Adrenal gland (tissue), 5 donors: ENCODE measurements around the gene SNX9.

ENCODE experiments used
- POLR2A ChIP-seq, 2 donors: fragments of 450-650 bp; IDR thresholded peaks; one replicate each; pipeline ENCODE4 v1.6.1; 2017; ENCODE audit warnings: antibody characterized with exemption in 2 of 2, mild to moderate bottlenecking in 2 of 2, moderate library complexity in 1 of 2
- TF ChIP-seq, protein P1 (sequence below), 6 experiments: fragments of 450-650 bp in 4 of 6; fragments of 200-600 bp in 2 of 6; sonication (generic) in 1 of 6; IDR thresholded peaks; 1 replicate in 5 of 6; 2 replicates in 1 of 6; pipeline versions ENCODE4 v1.5.1 to v1.8.0; 2016 to 2021; ENCODE audit warnings: antibody characterized with exemption in 6 of 6, mild to moderate bottlenecking in 2 of 6, moderate library complexity in 1 of 6
- donor health status: DM: no; HTN: no; CAD: no.

DNA sequence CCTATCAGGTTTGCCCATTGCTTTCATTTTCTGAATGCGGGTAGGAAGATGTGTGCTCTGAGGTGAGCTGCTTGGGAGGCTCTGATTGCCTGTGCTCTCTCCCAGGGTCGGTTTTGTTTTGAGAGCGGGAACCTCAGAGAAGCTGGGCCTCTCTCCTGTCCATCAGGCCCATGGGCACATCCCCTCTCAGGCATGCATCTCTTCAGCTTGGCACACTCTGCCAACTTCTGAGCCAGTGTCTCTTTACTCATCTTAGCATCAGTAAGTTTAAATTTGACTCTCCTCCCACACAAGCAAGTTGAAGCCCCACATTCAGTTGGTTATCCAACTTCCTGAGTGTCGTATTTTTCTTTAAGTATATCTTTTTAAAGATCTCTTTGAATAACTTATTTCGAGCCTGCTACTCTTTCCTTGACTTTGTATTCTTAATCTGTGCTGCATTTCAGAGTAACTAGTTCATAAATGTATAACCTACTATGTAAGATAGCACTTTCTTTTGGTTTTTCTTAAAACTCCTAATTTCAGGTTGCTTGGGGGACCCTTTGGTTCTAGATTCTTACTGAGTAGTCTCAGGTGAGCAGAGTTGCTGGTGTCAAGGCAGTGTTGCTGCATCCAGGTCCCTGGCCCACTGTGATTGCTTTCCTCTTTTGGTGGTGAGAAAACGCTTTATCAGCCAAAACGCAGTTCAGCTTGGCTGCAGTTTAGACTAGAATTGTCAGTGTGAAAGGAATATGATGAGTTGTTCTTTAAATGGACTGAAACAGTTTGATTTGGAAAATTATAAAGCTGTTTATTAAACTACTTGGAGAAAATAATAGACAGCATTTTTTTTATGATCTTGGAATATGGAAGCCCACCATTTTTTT, 54.8 kb downstream of the SNX9 start:
- no peak for TF ChIP-seq POLR2A (IDR thresholded peaks at IDR 0.05)
- TF ChIP-seq, protein P1, sequence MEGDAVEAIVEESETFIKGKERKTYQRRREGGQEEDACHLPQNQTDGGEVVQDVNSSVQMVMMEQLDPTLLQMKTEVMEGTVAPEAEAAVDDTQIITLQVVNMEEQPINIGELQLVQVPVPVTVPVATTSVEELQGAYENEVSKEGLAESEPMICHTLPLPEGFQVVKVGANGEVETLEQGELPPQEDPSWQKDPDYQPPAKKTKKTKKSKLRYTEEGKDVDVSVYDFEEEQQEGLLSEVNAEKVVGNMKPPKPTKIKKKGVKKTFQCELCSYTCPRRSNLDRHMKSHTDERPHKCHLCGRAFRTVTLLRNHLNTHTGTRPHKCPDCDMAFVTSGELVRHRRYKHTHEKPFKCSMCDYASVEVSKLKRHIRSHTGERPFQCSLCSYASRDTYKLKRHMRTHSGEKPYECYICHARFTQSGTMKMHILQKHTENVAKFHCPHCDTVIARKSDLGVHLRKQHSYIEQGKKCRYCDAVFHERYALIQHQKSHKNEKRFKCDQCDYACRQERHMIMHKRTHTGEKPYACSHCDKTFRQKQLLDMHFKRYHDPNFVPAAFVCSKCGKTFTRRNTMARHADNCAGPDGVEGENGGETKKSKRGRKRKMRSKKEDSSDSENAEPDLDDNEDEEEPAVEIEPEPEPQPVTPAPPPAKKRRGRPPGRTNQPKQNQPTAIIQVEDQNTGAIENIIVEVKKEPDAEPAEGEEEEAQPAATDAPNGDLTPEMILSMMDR (IDR thresholded peaks at IDR 0.05), result no peak
